DMS79 treated with DMSO at 0.1 percent for 48 hours (cell line): ENCODE results near the gene MMP14.
A peak's percentile ranks its signal among the peaks of the same experiment; 100 is the strongest.
"Not testable (repeated sequence)": the region's sequence is repeated elsewhere in the genome, so short reads cannot be mapped to it uniquely, and the experiment has no call there.

Experiments used
- DNase-seq: peaks from one replicate; lab custom pipeline; 2025; lab: John Stamatoyannopoulos, UW

The MMP14 gene

GRCh38 chr14:22836301-22837113 is at the start of gene MMP14:
Gene MMP14 (plus strand): TSS chr14:22836585. CDS start chr14:22836818, 233 bp downstream.
- peak; percentile 28 for DNase-seq

- DNase-seq, result no peak
These were observed 49.7 kb upstream of the MMP14 start for GRCh38 chr14:22786685-22787084.

GRCh38 chr14:22791301-22791700 is 45.1 kb upstream of the MMP14 start:
- no peak for DNase-seq

GRCh38 chr14:22792158-22792557 is 44.2 kb upstream of the MMP14 start:
- DNase-seq, result no peak

GRCh38 chr14:22793550-22793949 is 42.8 kb upstream of the MMP14 start:
- DNase-seq, result not testable (repeated sequence)

- DNase-seq, result no peak
These were observed 42.4 kb upstream of the MMP14 start for GRCh38 chr14:22793976-22794375.

- DNase-seq, result no peak
These were observed 41.8 kb upstream of the MMP14 start for GRCh38 chr14:22794551-22794951.

- no peak for DNase-seq
These were observed 40.2 kb upstream of the MMP14 start for GRCh38 chr14:22796087-22796707.

- peak; percentile 38 for DNase-seq
These were observed 39.1 kb upstream of the MMP14 start for GRCh38 chr14:22797017-22797917.

- no peak for DNase-seq
These were observed 37.9 kb upstream of the MMP14 start for GRCh38 chr14:22798528-22798927.

- no peak for DNase-seq
These were observed 36.0 kb upstream of the MMP14 start for GRCh38 chr14:22800346-22800745.

GRCh38 chr14:22801716-22802115 is 34.7 kb upstream of the MMP14 start:
- DNase-seq, result no peak

GRCh38 chr14:22802860-22803686 is 33.3 kb upstream of the MMP14 start:
- no peak for DNase-seq

GRCh38 chr14:22803687-22803974 is 32.8 kb upstream of the MMP14 start:
- no peak for DNase-seq

GRCh38 chr14:22805235-22805634 is 31.1 kb upstream of the MMP14 start:
- DNase-seq, result not testable (repeated sequence)

- DNase-seq, result no peak
These were observed 28.8 kb upstream of the MMP14 start for GRCh38 chr14:22807432-22808087.

- no peak for DNase-seq
These were observed 27.8 kb upstream of the MMP14 start for GRCh38 chr14:22808388-22809209.

- no peak for DNase-seq
These were observed 24.7 kb upstream of the MMP14 start for GRCh38 chr14:22811722-22812121.

- DNase-seq, result no peak
These were observed 23.6 kb upstream of the MMP14 start for GRCh38 chr14:22812744-22813143.

- DNase-seq, result no peak
These were observed 23.2 kb upstream of the MMP14 start for GRCh38 chr14:22813145-22813544.
